ENCODE data around the gene SOX6.

Gene SOX6

DNA sequence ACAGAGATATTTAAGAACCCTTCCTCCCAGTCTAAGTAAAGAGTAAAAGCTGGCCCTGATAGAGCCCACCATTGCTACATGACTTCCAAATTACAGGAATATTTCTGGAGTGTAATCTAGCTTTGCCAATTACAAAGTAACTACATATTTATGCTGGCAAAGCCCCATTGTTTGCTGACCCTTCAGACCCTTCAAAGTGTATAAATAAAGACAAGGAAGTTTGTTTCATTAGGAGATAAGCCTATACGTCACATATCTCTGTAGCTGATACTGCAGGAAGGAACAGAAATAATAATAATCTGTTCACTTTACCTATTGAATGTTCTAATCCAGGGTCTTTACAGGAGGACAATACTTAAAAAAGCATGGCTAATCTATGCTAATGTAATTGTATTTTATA, 375.1 kb downstream of the SOX6 start:
- TF ChIP-seq Cebpa-rat (IDR thresholded peaks at IDR 0.05) = no peak
- no peaks in the 10 kb centered on the region for H3K36me3 ChIP-seq
- no peaks in the 10 kb centered on the region for H3K27me3 ChIP-seq
- H3K4me3 ChIP-seq = no peak overlapping the region
- no peak overlapping the region for H3K4me2 ChIP-seq
- no peaks in the 10 kb centered on the region; a peak in 1 of 22 replicates for H4K20me1 ChIP-seq
- no peak overlapping the region for H3K27ac ChIP-seq
- H3K9ac ChIP-seq = no peak overlapping the region
- no peaks in the 10 kb centered on the region for H3K4me1 ChIP-seq
- H3K9me3 ChIP-seq (replicated peaks in 1 of 11) = no peaks in the 10 kb centered on the region

DNA sequence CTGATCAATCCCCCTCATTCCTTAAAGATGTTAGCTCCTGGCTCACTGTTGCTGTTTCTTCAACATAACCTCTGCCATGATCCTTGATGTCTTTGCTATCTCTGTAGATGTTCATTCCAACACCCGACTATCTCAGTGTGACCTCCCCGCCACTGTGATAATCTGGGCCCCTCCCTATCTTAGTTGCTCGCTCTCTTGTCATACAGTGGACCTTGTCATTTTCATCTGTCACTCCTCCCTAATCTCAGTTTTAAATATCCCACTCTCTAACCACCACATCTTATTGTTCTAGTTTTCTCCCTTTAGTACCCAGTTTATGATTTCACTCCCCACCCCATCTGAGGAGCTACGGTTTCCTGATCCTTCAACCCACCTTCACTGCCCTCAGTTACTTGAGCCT, 379.2 kb downstream of the SOX6 start:
- Histone ChIP-seq H3K4me3 (no peak overlapping the region), H4K20me1 (no peaks in the 10 kb centered on the region), H3K27me3 (no peaks in the 10 kb centered on the region), H3K27ac (no peak overlapping the region), H3K9me3 (replicated peaks in 1 of 11) (no peaks in the 10 kb centered on the region), H3K4me2 (no peak overlapping the region), H3K4me1 (no peaks in the 10 kb centered on the region), H3K36me3 (no peaks in the 10 kb centered on the region), H3K9ac (no peak overlapping the region)
- TF ChIP-seq Cebpa-rat (IDR thresholded peaks at IDR 0.05) = no peak

DNA sequence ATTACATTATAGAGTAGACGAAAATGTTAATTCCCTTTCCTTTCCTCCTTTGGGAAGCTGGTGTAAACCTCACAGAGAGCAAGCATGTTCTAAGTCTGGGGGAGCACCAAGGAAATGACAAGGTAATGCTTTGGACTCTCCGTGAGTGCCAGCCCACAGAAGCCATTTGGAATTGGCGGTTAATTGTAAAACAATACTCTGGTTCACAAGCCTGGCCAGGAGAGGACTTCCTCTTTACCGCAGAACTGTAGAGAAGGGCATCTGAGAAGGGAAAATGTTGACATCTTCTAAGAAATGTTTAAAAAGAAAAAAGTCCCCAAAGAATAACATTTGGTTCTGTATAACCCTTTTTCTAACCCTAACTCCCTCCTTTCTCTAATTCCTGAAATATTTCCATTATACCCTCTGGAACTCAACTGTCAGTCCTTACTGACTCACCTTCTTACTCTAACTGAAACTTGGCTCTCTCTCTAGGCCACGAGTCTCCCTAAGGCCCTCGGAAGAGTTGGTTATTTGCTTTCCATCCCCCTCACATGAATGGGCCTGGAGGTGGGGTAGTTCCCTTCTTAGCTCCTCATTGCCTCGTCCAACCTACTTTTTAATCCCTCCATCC, 379.8 kb downstream of the SOX6 start:
- Histone ChIP-seq H3K27ac (no peak overlapping the region), H3K9me3 (replicated peaks in 1 of 11) (no peaks in the 10 kb centered on the region), H3K4me2 (no peak overlapping the region), H3K9ac (no peak overlapping the region), H3K4me3 (no peak overlapping the region), H4K20me1 (no peaks in the 10 kb centered on the region), H3K36me3 (no peaks in the 10 kb centered on the region), H3K4me1 (no peaks in the 10 kb centered on the region), H3K27me3 (no peaks in the 10 kb centered on the region)
- TF ChIP-seq Cebpa-rat (IDR thresholded peaks at IDR 0.05) = no peak

DNA sequence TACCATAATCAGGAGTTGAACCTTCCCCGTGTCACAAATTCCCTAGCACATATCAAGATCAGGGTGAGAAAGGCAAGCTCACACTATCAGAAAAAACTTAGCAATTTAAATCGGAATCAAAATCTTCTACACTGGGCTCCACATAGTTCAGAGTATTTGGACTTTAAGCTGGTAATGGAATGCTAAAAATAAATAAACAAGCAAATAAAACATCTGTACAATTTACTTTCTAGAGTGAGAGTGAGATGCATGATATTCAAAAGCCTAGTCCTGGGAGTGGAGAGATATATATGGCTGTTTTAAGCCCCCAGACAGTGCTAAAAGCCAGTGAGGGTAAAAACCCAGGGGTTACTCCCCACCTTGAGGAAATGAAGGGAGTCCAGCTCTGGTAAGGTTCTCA, 380.6 kb downstream of the SOX6 start:
- no peak for TF ChIP-seq Cebpa-rat (IDR thresholded peaks at IDR 0.05)

GRCh38 chr11:15972838-15973237, 383.5 kb downstream of the SOX6 start:
- Histone ChIP-seq H3K27me3 (no peaks in the 10 kb centered on the region), H3K9me3 (replicated peaks in 1 of 11) (no peaks in the 10 kb centered on the region), H3K9ac (no peak overlapping the region), H4K20me1 (no peaks in the 10 kb centered on the region), H3K4me2 (no peak overlapping the region), H3K4me1 (peaks cover 0 to 21% (median 9%) of the 10 kb centered on the region in 10 experiments; a peak in 10 of 20 replicates), H3K36me3 (no peaks in the 10 kb centered on the region), H3K27ac (no peak overlapping the region), H3K4me3 (no peak overlapping the region)
- TF ChIP-seq Cebpa-rat (IDR thresholded peaks at IDR 0.05) = no peak

More for the DNA sequence above, 380.6 kb downstream of the SOX6 start:
- H3K4me3 ChIP-seq = no peak overlapping the region
- no peaks in the 10 kb centered on the region for H3K9me3 ChIP-seq (replicated peaks in 1 of 11)
- H4K20me1 ChIP-seq = no peaks in the 10 kb centered on the region
- H3K36me3 ChIP-seq = no peaks in the 10 kb centered on the region
- no peaks in the 10 kb centered on the region for H3K4me1 ChIP-seq
- no peak overlapping the region for H3K9ac ChIP-seq
- no peaks in the 10 kb centered on the region for H3K27me3 ChIP-seq
- no peak overlapping the region for H3K4me2 ChIP-seq
- no peak overlapping the region for H3K27ac ChIP-seq

DNA sequence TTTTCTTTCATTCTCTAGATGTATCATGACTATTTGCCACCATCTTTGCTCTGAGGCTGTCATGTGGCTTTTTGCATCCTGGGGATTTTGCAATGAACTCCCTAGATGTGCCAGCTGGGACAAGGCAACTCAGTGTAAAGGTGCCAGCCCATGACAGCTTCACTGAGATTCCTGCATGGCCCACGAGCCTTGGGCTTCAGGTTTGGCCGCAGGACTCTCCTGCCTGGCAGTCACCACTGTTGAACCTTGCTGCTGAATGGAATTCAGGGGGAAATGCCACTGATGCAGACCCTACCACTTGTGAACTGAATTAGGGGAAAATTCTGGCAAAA, 385.2 kb downstream of the SOX6 start:
- no peak overlapping the region for H3K4me3 ChIP-seq
- H3K36me3 ChIP-seq = no peaks in the 10 kb centered on the region
- H3K4me2 ChIP-seq = no peak overlapping the region
- peaks cover 0 to 22% (median 9%) of the 10 kb centered on the region in 10 experiments; a peak in 10 of 20 replicates for H3K4me1 ChIP-seq
- H4K20me1 ChIP-seq = no peaks in the 10 kb centered on the region
- H3K9ac ChIP-seq = no peak overlapping the region
- H3K9me3 ChIP-seq (replicated peaks in 1 of 11) = no peaks in the 10 kb centered on the region
- no peak overlapping the region; a peak in 1 of 22 replicates for H3K27ac ChIP-seq
- H3K27me3 ChIP-seq = no peaks in the 10 kb centered on the region
- TF ChIP-seq Cebpa-rat (IDR thresholded peaks at IDR 0.05) = no peak

DNA sequence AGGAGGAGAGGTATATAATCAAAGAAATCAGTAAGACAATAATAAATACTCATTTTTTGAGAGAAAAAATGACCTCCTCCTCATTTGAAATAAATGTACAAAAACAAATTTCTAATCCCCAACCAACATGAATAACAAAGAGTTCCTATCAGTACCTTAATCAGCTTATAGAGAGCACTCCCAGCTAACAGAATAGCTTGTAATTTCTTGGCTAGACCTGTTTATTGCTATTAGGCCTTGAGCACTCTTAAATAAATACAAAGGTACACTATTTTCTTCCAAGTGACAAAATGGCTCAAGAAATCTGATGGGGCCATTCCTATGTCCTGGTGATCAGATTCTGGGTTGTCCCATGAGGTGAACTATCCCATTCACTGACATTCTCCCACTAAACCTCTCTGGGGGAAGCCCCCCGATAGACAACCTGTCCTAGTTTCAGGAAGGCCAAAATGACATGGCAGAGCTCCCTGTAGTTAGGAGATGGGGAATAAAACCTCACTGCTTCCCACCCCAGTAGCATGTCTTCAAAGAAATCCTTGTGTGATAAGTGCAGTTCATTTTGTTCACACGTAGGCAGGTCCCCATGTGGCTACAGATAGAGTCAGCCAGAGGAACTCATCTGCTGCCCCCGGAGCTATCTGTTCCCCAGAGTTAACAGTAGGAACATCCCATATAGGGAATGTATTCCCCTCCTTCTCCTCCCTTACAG, 385.7 kb downstream of the SOX6 start:
- Histone ChIP-seq H4K20me1 (no peaks in the 10 kb centered on the region), H3K9ac (no peak overlapping the region), H3K9me3 (replicated peaks in 1 of 11) (no peaks in the 10 kb centered on the region), H3K27me3 (no peaks in the 10 kb centered on the region), H3K4me3 (no peak overlapping the region), H3K36me3 (no peaks in the 10 kb centered on the region), H3K4me1 (peaks cover 0 to 22% (median 9%) of the 10 kb centered on the region in 10 experiments; a peak in 10 of 20 replicates), H3K4me2 (no peak overlapping the region), H3K27ac (peak overlapping the region in 1 of 11 experiments; percentile 59; a peak in 1 of 22 replicates)
- no peak for TF ChIP-seq Cebpa-rat (IDR thresholded peaks at IDR 0.05)

GRCh38 chr11:15969701-15970329, 386.5 kb downstream of the SOX6 start:
- H3K4me1 ChIP-seq = peaks cover 0 to 22% (median 9%) of the 10 kb centered on the region in 10 experiments; a peak in 10 of 20 replicates
- peak overlapping the region in 4 of 11 experiments; percentile 7 to 41 (median 26); a peak in 5 of 22 replicates for H3K4me2 ChIP-seq
- no peaks in the 10 kb centered on the region for H3K9me3 ChIP-seq (replicated peaks in 1 of 11)
- no peaks in the 10 kb centered on the region for H3K27me3 ChIP-seq
- H4K20me1 ChIP-seq = no peaks in the 10 kb centered on the region
- H3K9ac ChIP-seq = no peak overlapping the region
- H3K36me3 ChIP-seq = no peaks in the 10 kb centered on the region
- no peak for TF ChIP-seq Cebpa-rat (IDR thresholded peaks at IDR 0.05)
- peak overlapping the region in 4 of 11 experiments; percentile 12 to 59 (median 39); a peak in 5 of 22 replicates for H3K27ac ChIP-seq
- no peak overlapping the region for H3K4me3 ChIP-seq

- no peak for TF ChIP-seq Cebpa-rat (IDR thresholded peaks at IDR 0.05)
- H4K20me1 ChIP-seq = no peaks in the 10 kb centered on the region
- H3K9ac ChIP-seq = 0 out of 22 replicates have a peak overlapping the region, but pooled peaks of 1 of the 11 experiments have one; percentile 20
- no peaks in the 10 kb centered on the region for H3K9me3 ChIP-seq (replicated peaks in 1 of 11)
- no peaks in the 10 kb centered on the region for H3K36me3 ChIP-seq
- peaks cover 0 to 22% (median 9%) of the 10 kb centered on the region in 10 experiments; a peak in 10 of 20 replicates for H3K4me1 ChIP-seq
- H3K4me3 ChIP-seq = no peak overlapping the region
- peak overlapping the region in 9 of 11 experiments; percentile 0 to 59 (median 33); a peak in 12 of 22 replicates for H3K27ac ChIP-seq
- peak overlapping the region in 6 of 11 experiments; percentile 25 to 41 (median 38); a peak in 10 of 22 replicates for H3K4me2 ChIP-seq
- H3K27me3 ChIP-seq = no peaks in the 10 kb centered on the region
Measured at GRCh38 chr11:15969281-15969680, 387.1 kb downstream of the SOX6 start.

All from BLaER1 treated with 17β-estradiol and CSF1 and Interleukin-3, amounts not matched to agents 10 nM and 100 nM (cell line).